Frontal cortex (tissue), 4 donors: ENCODE measurements around the gene C21orf58. TPM values are rescaled to one million over a fixed set of nuclear protein-coding genes. Genes with fewer than 3 reads are reported as not detected.

Source experiments
- DNase-seq, 2 donors: peaks; one replicate each; pipeline ENCODE4 v3.0.0; 2012; ENCODE audit warnings: low spot score in 2 of 2
- FAIRE-seq: peaks from 2 replicates; lab custom pipeline; 2012; peaks lifted over from hg19 to GRCh38; lab: Jason Lieb, UNC
- total RNA-seq: library from RNA; depleted of rRNA; stranded (reverse); fragments of >200 nt; gene quantifications from one replicate; pipeline ENCODE4 v1.2.3, GENCODE V29; 2014
- donor health status: control.
- donor health status: control.
- donor health status: control.

C21orf58 gene
- total RNA-seq, 1 donor from 2014 or later: 3.7 TPM

DNA sequence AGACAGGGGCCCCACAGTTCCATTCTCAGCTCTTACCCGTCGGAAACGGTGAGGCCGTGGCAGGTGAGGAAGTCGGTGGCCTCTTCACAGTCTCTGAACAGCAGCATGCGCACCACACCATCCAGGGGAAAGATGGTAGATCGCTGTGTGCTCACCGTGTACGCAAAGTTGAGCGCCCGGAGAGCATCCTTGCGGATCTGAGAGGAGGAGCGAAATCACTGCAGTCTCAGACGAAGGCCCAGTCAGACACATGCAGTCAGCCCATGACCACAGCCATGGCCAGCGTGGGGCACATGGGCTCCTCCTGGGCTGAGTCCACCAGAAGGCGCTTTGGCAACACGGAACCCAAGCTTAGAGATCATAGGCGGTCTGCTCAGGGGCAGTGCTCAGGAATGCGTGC is 56.7 kb downstream of the C21orf58 start:
- DNase-seq: no peak
- FAIRE-seq: no peak

DNA sequence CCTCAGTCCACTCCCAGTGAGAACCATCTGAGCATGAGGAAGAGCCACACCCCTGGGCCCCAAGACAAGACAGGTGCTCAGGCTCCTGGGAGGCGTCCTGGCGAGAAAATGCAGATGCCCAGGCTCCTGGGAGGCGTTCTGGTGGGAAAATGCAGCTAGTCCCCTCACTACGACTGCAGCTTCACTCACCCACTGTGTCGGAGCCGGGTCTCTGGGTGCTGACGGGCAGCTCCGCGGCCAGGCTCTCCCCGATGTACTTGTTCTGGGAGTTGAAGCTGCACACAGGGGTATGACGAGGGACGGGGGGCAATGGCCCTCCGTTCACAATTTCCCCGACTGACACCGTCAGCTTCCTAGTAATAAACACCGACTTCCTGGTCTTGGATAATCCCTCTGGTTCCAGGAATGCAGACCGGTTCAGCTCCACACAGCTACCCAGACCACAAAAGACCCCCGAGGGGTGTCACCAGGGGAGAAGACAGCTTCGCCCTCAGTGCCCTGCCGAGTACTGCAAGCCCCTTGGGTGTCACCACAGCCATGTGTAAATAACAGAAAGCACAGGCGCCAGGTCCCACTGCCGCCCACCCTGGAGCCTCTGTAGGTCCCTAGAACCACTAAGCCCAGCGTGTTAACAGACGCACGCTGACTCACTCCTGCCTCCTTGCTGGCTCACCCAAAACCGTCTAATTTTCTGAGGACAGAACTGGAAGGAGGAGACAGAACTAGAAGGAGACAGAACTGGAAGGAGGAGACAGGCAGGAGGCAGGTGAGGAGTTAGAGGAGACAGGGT is 57.7 kb downstream of the C21orf58 start:
- no peak for FAIRE-seq
- no peak for DNase-seq

DNA sequence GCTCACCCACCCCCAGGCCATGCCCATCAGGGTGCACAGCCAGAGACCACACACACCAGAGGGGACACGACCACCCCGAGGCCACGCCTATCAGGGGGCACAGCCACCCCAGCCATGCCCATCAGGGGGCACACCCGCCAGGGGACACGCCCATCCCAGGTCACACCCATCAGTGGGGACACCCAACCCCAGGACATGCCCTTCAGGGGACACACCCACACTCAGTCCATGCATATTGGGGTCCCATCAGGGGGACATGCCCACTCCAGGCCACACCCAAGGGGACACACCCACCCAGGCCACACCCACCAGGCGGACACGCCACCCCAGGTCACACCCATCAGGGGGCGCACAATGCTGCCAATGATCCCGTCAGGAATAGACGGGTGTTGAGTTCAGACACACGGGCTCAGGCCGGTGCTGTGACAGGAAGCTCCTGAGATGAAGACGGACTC is 59.0 kb downstream of the C21orf58 start:
- FAIRE-seq (no peak), DNase-seq (no peak)

DNA sequence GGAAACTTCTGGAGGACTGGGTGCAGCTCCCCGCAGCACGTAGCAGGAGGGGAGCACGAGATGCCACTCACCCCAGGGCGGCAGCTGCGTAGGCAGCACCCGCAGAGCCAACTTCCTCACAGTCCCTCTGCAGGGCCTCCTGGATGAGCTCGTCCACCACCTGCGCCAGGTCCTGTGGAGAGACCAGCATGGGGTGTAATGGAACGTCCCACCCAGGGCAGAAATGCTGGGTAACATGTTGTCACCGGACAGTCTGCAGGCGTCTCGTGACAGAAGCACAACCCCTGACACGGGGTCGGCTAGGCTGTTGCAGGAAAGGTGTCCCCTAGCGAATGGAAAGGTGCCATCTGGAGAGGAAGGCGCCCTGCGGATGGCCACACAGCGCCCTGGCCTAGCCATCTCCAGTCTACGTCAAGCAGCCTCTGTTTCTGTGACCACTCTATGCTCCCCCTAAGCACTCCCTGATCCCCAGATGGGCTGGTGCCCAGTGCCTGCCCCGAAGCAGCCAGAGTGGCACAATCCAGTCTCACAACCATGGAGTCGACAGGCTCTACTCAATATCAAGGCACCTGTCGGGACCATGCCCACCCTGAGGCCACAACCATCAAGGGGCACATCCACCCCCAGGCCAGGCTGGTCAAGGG is 59.5 kb downstream of the C21orf58 start:
- FAIRE-seq (no peak), DNase-seq (no peak)

DNA sequence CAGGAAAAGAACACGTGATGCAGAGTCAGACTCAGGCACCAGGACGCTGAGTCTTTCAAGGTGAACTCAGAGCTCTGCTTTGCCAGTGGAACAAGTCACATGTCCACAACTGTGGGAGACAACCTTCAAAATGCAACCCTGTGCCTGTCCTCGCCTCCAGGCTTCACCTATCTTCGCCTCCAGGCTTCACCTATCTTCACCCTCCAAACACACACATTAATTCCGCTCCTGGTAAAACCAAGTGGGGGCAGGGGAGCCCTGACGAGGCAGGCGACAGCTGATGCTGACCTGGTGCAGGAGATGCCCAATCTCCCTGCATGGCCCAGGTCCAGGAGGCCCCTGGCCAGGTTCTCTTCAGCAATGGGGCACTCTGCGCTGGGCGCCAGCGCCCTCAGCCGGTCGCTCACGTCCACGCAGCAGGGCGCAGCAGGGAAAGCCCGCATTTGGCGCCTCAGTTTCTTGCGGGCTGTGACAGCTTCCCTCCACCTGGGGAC is 67.1 kb downstream of the C21orf58 start:
- FAIRE-seq: no peak
- no peak for DNase-seq

DNA sequence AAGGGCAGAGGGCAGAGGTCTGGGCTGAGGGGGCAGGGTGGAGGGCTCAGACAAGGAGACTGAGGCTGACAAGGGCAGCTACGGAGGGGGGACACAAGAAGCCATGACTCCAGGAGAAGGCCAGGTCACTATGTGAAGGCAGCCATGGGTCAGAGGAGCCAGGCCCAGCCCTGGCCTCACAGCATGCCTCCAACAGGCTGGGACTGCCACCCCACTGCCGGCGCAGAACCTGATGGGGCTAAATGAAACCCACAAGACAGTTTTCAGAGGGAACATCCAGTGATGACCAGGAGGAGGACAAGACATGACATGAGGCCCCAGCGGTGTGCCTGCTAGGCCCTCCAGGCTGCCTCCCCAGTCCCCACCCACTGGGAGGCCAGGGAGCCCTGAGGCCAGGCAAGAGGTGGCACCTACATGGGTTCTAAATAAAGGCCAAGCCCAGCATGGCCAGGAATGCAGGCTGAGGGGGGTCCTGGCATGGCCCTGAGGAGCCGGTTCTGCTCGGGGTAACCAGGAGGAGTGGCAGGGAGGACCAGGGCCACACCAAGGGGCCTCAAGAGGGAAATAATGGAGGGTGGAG is 67.8 kb downstream of the C21orf58 start:
- DNase-seq (no peak), FAIRE-seq (no peak)

DNA sequence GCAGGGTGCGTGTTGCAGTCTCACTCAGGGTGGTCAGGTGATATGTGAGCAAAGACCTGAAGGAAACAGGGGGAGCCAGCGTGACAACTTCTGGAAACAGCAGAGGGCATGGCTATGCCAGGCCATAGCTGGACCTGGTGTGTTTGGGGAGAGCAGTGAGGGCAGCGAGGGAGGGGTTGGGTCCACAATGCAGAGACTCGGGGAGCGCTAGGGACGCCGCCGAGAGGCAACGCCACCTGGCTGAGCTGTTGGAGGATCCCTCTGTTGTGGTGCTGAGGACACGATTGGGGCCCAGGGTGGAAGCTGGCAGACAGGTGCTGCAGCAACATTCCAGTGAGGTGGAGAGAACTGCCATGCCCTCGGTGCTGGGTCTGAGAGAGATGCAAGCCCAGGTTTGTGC is 68.5 kb downstream of the C21orf58 start:
- no peak for DNase-seq
- no peak for FAIRE-seq

DNA sequence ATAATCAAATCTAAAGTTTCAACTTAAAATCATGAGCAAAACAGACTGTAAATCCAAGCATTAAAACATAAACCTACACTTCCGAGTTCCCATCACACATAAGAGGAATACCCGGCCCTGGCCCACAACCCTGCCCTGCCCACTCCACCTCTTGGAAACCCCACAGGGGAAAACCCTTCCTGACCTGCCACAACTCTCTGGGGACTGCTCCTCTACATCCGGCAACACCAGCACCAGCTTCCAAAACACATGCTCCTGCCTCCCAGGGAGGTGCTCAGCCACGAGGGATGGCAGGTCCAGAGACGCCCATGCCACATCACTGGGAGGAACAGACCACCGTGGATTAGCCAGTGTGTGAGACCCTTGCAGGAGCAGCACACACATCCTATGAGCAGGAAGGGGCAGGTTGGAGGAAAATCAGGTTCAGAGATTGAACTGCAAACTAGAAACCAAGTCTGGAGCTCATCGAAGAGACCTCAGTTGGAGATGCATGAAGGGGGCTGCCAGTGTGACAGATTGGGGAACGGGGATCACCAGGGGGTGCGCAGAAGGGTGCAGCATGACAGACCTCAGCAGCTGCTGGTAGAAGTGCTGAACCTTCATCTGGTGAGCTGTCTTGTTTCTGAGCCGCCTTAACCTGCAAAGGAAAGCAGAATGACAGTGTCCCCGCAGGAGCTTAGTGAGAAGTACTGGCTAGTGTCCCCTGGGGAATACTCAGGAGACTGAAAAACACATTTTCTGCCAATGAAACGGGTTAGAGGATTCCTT is 69.3 kb downstream of the C21orf58 start:
- no peak for DNase-seq

DNA sequence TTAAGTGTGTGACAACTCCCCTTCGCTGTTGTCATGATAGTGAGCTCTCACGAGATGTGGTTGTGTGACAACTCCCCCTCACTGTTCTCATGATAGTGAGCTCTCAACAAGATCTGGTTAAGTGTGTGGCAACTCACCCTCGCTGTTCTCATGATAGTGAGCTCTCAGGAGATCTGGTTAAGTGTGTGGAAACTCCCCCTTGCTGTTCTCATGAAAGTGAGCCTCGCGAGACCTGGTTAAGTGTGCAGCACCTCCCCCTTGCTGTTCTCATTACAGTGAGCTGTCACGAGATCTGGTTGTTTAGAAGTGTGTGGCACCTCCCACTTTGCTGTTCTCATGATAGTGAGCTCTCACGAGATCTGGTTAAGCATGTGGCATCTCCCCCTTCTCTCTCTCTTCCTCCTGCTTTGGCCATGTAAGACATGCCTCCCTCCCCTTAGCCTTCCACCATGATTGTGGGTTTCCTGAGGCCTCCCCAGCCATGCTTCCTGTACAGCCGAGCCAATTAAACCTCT is 70.0 kb downstream of the C21orf58 start:
- FAIRE-seq (no peak), DNase-seq (no peak)

More for the DNA sequence above, 69.3 kb downstream of the C21orf58 start:
- FAIRE-seq: no peak

DNA sequence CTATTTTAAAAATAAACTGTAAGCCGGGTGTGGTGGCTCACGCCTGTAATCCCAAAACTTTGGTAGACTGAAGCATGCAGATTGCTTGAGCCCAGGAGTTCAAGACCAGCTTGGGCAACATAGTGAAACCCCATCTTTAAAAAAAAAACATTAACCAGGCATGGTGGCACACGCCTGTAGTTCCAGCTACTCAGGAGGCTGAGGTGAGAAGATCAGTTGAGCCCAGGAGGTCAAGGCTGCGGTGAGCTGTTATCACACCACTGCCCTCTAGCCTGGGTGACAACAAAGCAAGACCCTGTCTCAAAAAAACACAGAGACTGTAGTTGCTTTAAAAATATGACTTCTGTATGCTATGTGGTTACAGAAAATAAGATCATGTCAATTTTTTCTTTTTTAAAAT is 70.8 kb downstream of the C21orf58 start:
- FAIRE-seq: no peak
- DNase-seq: no peak

Other genes with a start within 250 kb of the C21orf58 start
- gene COL6A2, start 225.8 kb downstream of the C21orf58 start, total RNA-seq: 15.5 TPM
- 0.41 TPM for gene FTCD, start 168.3 kb downstream of the C21orf58 start, total RNA-seq
- 4.9 TPM for gene SPATC1L, start 139.4 kb downstream of the C21orf58 start, total RNA-seq
- gene LSS, start 95.1 kb downstream of the C21orf58 start, total RNA-seq: 39.5 TPM
- 67.7 TPM for gene MCM3AP, start 38.3 kb downstream of the C21orf58 start, total RNA-seq
- gene YBEY, start 37.5 kb downstream of the C21orf58 start, total RNA-seq: 13.0 TPM
- 15.5 TPM for gene PCNT, start 286 bp upstream of the C21orf58 start, total RNA-seq
- 26.1 TPM for gene DIP2A, start 135.0 kb upstream of the C21orf58 start, total RNA-seq